Activated naive CD8-positive, alpha-beta T cell treated with anti-CD3 and anti-CD28 coated beads, Interleukin-2, amount 50 U/mL, for 16 hours (primary cell): ENCODE measurements around the gene CNTNAP3.
"Not testable (repeated sequence)": the region's sequence is repeated elsewhere in the genome, so short reads cannot be mapped to it uniquely, and the experiment has no call there.

Experiments
- DNase-seq: peaks from one replicate; pipeline ENCODE4 v3.0.0-alpha.2; 2020; ENCODE audit warnings: low read depth, low spot score

The CNTNAP3 gene

GRCh38 chr9:39073537-39073936 lies 214.4 kb downstream of the CNTNAP3 start:
- not testable (repeated sequence) for DNase-seq

- DNase-seq, result not testable (repeated sequence)
Measured at GRCh38 chr9:39067683-39068082, 220.3 kb downstream of the CNTNAP3 start.

- not testable (repeated sequence) for DNase-seq
Measured at GRCh38 chr9:39062966-39063365, 225.0 kb downstream of the CNTNAP3 start.

GRCh38 chr9:39054453-39054852 lies 233.5 kb downstream of the CNTNAP3 start:
- DNase-seq, result not testable (repeated sequence)

- not testable (repeated sequence) for DNase-seq
Measured at GRCh38 chr9:39046833-39047232, 241.1 kb downstream of the CNTNAP3 start.

GRCh38 chr9:39042352-39042803 lies 245.6 kb downstream of the CNTNAP3 start:
- not testable (repeated sequence) for DNase-seq

- DNase-seq, result not testable (repeated sequence)
Measured at GRCh38 chr9:39041774-39042173, 246.2 kb downstream of the CNTNAP3 start.

GRCh38 chr9:39039148-39039547 lies 248.8 kb downstream of the CNTNAP3 start:
- not testable (repeated sequence) for DNase-seq

GRCh38 chr9:39038221-39038620 lies 249.7 kb downstream of the CNTNAP3 start:
- DNase-seq, result not testable (repeated sequence)

GRCh38 chr9:39033849-39034248 lies 254.1 kb downstream of the CNTNAP3 start:
- not testable (repeated sequence) for DNase-seq

GRCh38 chr9:39030204-39031019 lies 257.6 kb downstream of the CNTNAP3 start:
- DNase-seq, result not testable (repeated sequence)

GRCh38 chr9:39028855-39029254 lies 259.1 kb downstream of the CNTNAP3 start:
- not testable (repeated sequence) for DNase-seq

GRCh38 chr9:39028168-39028567 lies 259.8 kb downstream of the CNTNAP3 start:
- not testable (repeated sequence) for DNase-seq

- not testable (repeated sequence) for DNase-seq
Measured at GRCh38 chr9:39025911-39026588, 261.9 kb downstream of the CNTNAP3 start.
